CD8-positive, alpha-beta memory T cell (primary cell): ENCODE results near the gene NUBPL. TPM values are rescaled to one million over a fixed set of nuclear protein-coding genes. Genes with fewer than 3 reads are reported as not detected.

Experiments
- CTCF ChIA-PET: fragments of 350-600 bp; sonication (Branson Sonifier 250); formaldehyde crosslinking; loops from one replicate; lab custom pipeline; 2021; ENCODE audit warnings: antibody characterized with exemption; lab: Charles Lee
- POLR2A ChIA-PET: fragments of 350-600 bp; sonication (Branson Sonifier 250); formaldehyde crosslinking; loops from one replicate; lab custom pipeline; 2021; ENCODE audit warnings: antibody characterized with exemption; lab: Charles Lee
- DNase-seq, 5 donors: peaks; one replicate each; pipeline versions ENCODE4 v3.0.0 to v3.0.0-alpha.2; 2020 to 2022; ENCODE audit warnings: mixed read lengths in 1 of 5
- H3K27ac ChIP-seq: one replicate; pipeline ENCODE4 v1.7.0; 2013; ENCODE audit warnings: low read depth, mild to moderate bottlenecking, low read length, moderate library complexity
- H3K27me3 ChIP-seq: 2 replicates; pipeline ENCODE4 v1.7.0; 2013; ENCODE audit warnings: low read length, mild to moderate bottlenecking; ENCODE audit not compliant: insufficient read depth, poor library complexity, severe bottlenecking
- H3K36me3 ChIP-seq: 2 replicates; pipeline ENCODE4 v1.7.0; 2013; ENCODE audit warnings: mild to moderate bottlenecking, low read length, moderate library complexity; ENCODE audit not compliant: insufficient read depth
- H3K4me1 ChIP-seq: 2 replicates; pipeline ENCODE4 v1.7.0; 2013; ENCODE audit warnings: mild to moderate bottlenecking, low read length, moderate library complexity; ENCODE audit not compliant: insufficient read depth
- H3K4me3 ChIP-seq: 2 replicates; pipeline ENCODE4 v1.7.0; 2013; ENCODE audit warnings: mild to moderate bottlenecking, low read length
- H3K9me3 ChIP-seq: 2 replicates; pipeline ENCODE4 v1.7.0; 2013; ENCODE audit warnings: mild to moderate bottlenecking, low read length
- H3K27ac Mint-ChIP-seq, 8 donors: one replicate each; pipeline ENCODE4 v1.8.0; 2020 to 2021; ENCODE audit warnings: mixed read lengths in 8 of 8, mild to moderate bottlenecking in 6 of 8, inconsistent platforms in 3 of 8, moderate library complexity in 3 of 8
- H3K27me3 Mint-ChIP-seq, 2 donors: one replicate each; pipeline ENCODE4 v1.8.0; 2020 to 2021; ENCODE audit warnings: mixed read lengths in 2 of 2, mild to moderate bottlenecking in 1 of 2, moderate library complexity in 1 of 2
- H3K36me3 Mint-ChIP-seq, 3 donors: one replicate each; pipeline ENCODE4 v1.8.0; 2020 to 2021; ENCODE audit warnings: mixed read lengths in 3 of 3, inconsistent platforms in 1 of 3, mild to moderate bottlenecking in 1 of 3
- H3K4me1 Mint-ChIP-seq, 3 donors: one replicate each; pipeline ENCODE4 v1.8.0; 2020 to 2021; ENCODE audit warnings: mixed read lengths in 3 of 3, inconsistent platforms in 1 of 3, mild to moderate bottlenecking in 1 of 3
- H3K4me3 Mint-ChIP-seq, 7 donors: one replicate each; pipeline ENCODE4 v1.8.0; 2020 to 2021; ENCODE audit warnings: mixed read lengths in 7 of 7, mild to moderate bottlenecking in 6 of 7, moderate library complexity in 4 of 7, inconsistent platforms in 2 of 7
- H3K9me3 Mint-ChIP-seq, 5 donors: one replicate each; pipeline ENCODE4 v1.8.0; 2020 to 2022; ENCODE audit warnings: mixed read lengths in 5 of 5, mild to moderate bottlenecking in 3 of 5, moderate library complexity in 2 of 5, inconsistent platforms in 1 of 5
- polyA plus RNA-seq: library from polyadenylated mRNA; unstranded; fragments of 300-500 nt; fragmentation: Illumina TruSeq; gene quantifications from one replicate; pipeline ENCODE4 v1.2.3, GENCODE V29; 2021
- total RNA-seq, 2 experiments: library from RNA; stranded (reverse); gene quantifications; one replicate each; pipeline ENCODE4 v1.2.3, GENCODE V29; 2021

NUBPL gene
- total and polyA plus RNA-seq, 3 experiments from 2014 or later = 5.2 to 13.0 (median 10.9) TPM

- ChIA-PET POLR2A (no interaction called here), CTCF (no interaction called here)
- H3K36me3 ChIP-seq = no peaks in the 10 kb centered on the region
- Mint-ChIP-seq H3K4me3 (no peak overlapping the region), H3K27ac (no peak overlapping the region), H3K36me3 (peaks cover 0 to 30% (median 21%) of the 10 kb centered on the region in 3 donors), H3K9me3 (no peaks in the 10 kb centered on the region), H3K27me3 (no peaks in the 10 kb centered on the region), H3K4me1 (peaks cover 2 to 8% (median 4%) of the 10 kb centered on the region in 3 donors)
- H3K27me3 ChIP-seq = no peaks in the 10 kb centered on the region
- no peak overlapping the region for H3K4me3 ChIP-seq
- no peak for DNase-seq
- no peaks in the 10 kb centered on the region for H3K9me3 ChIP-seq
- no peaks in the 10 kb centered on the region for H3K4me1 ChIP-seq
- H3K27ac ChIP-seq = no peak overlapping the region
These were observed 17.7 kb downstream of the NUBPL start for GRCh38 chr14:31578792-31579501.

- H3K27ac Mint-ChIP-seq = peak overlapping the region in 1 of 8 donors; percentile 18
- H3K4me3 Mint-ChIP-seq = no peak overlapping the region
- H3K4me1 Mint-ChIP-seq = peaks cover 3 to 9% (median 4%) of the 10 kb centered on the region in 3 donors
- no peak for DNase-seq
- no peaks in the 10 kb centered on the region for H3K9me3 ChIP-seq
- no peaks in the 10 kb centered on the region for H3K27me3 ChIP-seq
- H3K4me3 ChIP-seq = no peak overlapping the region
- no peaks in the 10 kb centered on the region for H3K4me1 ChIP-seq
- H3K27me3 Mint-ChIP-seq = no peaks in the 10 kb centered on the region
- no peak overlapping the region for H3K27ac ChIP-seq
- no peaks in the 10 kb centered on the region for H3K36me3 ChIP-seq
- no peaks in the 10 kb centered on the region for H3K9me3 Mint-ChIP-seq
- peaks cover 1 to 31% (median 25%) of the 10 kb centered on the region in 3 donors for H3K36me3 Mint-ChIP-seq
- CTCF ChIA-PET = no interaction called here
- POLR2A ChIA-PET = no interaction called here
These were observed 19.0 kb downstream of the NUBPL start for GRCh38 chr14:31580234-31580633.

GRCh38 chr14:31582286-31582691 is 21.1 kb downstream of the NUBPL start:
- peaks cover 8 to 14% (median 9%) of the 10 kb centered on the region in 3 donors for H3K4me1 Mint-ChIP-seq
- no peak overlapping the region for H3K27ac Mint-ChIP-seq
- H3K9me3 Mint-ChIP-seq = no peaks in the 10 kb centered on the region
- H3K4me3 Mint-ChIP-seq = no peak overlapping the region
- H3K27me3 Mint-ChIP-seq = no peaks in the 10 kb centered on the region
- DNase-seq = no peak
- POLR2A ChIA-PET = no interaction called here
- peaks cover 6 to 24% (median 21%) of the 10 kb centered on the region in 3 donors for H3K36me3 Mint-ChIP-seq
- Histone ChIP-seq H3K9me3 (no peaks in the 10 kb centered on the region), H3K4me1 (no peaks in the 10 kb centered on the region), H3K4me3 (no peak overlapping the region), H3K36me3 (no peaks in the 10 kb centered on the region), H3K27ac (no peak overlapping the region), H3K27me3 (no peaks in the 10 kb centered on the region)
- CTCF ChIA-PET = no interaction called here

GRCh38 chr14:31582836-31583452 is 21.7 kb downstream of the NUBPL start:
- no peaks in the 10 kb centered on the region for H3K4me1 ChIP-seq
- no peak overlapping the region for H3K27ac ChIP-seq
- H3K27me3 Mint-ChIP-seq = no peaks in the 10 kb centered on the region
- H3K4me1 Mint-ChIP-seq = peaks cover 7 to 14% (median 8%) of the 10 kb centered on the region in 3 donors
- CTCF ChIA-PET = no interaction called here
- H3K27ac Mint-ChIP-seq = no peak overlapping the region
- DNase-seq = no peak
- H3K36me3 ChIP-seq = no peaks in the 10 kb centered on the region
- POLR2A ChIA-PET = no interaction called here
- no peaks in the 10 kb centered on the region for H3K27me3 ChIP-seq
- no peak overlapping the region for H3K4me3 ChIP-seq
- H3K9me3 Mint-ChIP-seq = no peaks in the 10 kb centered on the region
- H3K9me3 ChIP-seq = no peaks in the 10 kb centered on the region
- peaks cover 6 to 21% (median 17%) of the 10 kb centered on the region in 3 donors for H3K36me3 Mint-ChIP-seq
- H3K4me3 Mint-ChIP-seq = no peak overlapping the region

GRCh38 chr14:31590206-31590605 is 29.0 kb downstream of the NUBPL start:
- no peaks in the 10 kb centered on the region for H3K9me3 Mint-ChIP-seq
- H3K36me3 Mint-ChIP-seq = peaks cover 6 to 19% (median 12%) of the 10 kb centered on the region in 3 donors
- no peaks in the 10 kb centered on the region for H3K27me3 Mint-ChIP-seq
- H3K36me3 ChIP-seq = no peaks in the 10 kb centered on the region
- H3K4me1 Mint-ChIP-seq = peaks cover 5% of the 10 kb centered on the region in 3 donors
- CTCF ChIA-PET = no interaction called here
- no peak overlapping the region for H3K4me3 ChIP-seq
- no peaks in the 10 kb centered on the region for H3K9me3 ChIP-seq
- no peak overlapping the region for H3K27ac Mint-ChIP-seq
- POLR2A ChIA-PET = no interaction called here
- no peak overlapping the region for H3K4me3 Mint-ChIP-seq
- no peaks in the 10 kb centered on the region for H3K4me1 ChIP-seq
- no peak overlapping the region for H3K27ac ChIP-seq
- DNase-seq = no peak
- H3K27me3 ChIP-seq = no peaks in the 10 kb centered on the region

- Mint-ChIP-seq H3K27ac (no peak overlapping the region), H3K9me3 (no peaks in the 10 kb centered on the region), H3K4me1 (no peaks in the 10 kb centered on the region), H3K27me3 (no peaks in the 10 kb centered on the region), H3K4me3 (no peak overlapping the region), H3K36me3 (peaks cover 0 to 14% (median 8%) of the 10 kb centered on the region in 3 donors)
- H3K4me3 ChIP-seq = no peak overlapping the region
- no peaks in the 10 kb centered on the region for H3K9me3 ChIP-seq
- POLR2A ChIA-PET = no interaction called here
- CTCF ChIA-PET = no interaction called here
- no peaks in the 10 kb centered on the region for H3K4me1 ChIP-seq
- no peaks in the 10 kb centered on the region for H3K27me3 ChIP-seq
- H3K27ac ChIP-seq = no peak overlapping the region
- no peak for DNase-seq
- H3K36me3 ChIP-seq = no peaks in the 10 kb centered on the region
These were observed 30.9 kb downstream of the NUBPL start for GRCh38 chr14:31592122-31592521.

GRCh38 chr14:31592631-31593030 is 31.4 kb downstream of the NUBPL start:
- H3K27ac Mint-ChIP-seq = no peak overlapping the region
- no peak for DNase-seq
- no peaks in the 10 kb centered on the region for H3K4me1 Mint-ChIP-seq
- H3K9me3 ChIP-seq = no peaks in the 10 kb centered on the region
- no peaks in the 10 kb centered on the region for H3K27me3 Mint-ChIP-seq
- ChIA-PET POLR2A (no interaction called here), CTCF (no interaction called here)
- H3K36me3 Mint-ChIP-seq = peaks cover 0 to 14% (median 8%) of the 10 kb centered on the region in 3 donors
- H3K27ac ChIP-seq = no peak overlapping the region
- H3K27me3 ChIP-seq = no peaks in the 10 kb centered on the region
- no peak overlapping the region for H3K4me3 ChIP-seq
- no peaks in the 10 kb centered on the region for H3K4me1 ChIP-seq
- H3K36me3 ChIP-seq = no peaks in the 10 kb centered on the region
- H3K4me3 Mint-ChIP-seq = no peak overlapping the region
- no peaks in the 10 kb centered on the region for H3K9me3 Mint-ChIP-seq

GRCh38 chr14:31596342-31597095 is 35.3 kb downstream of the NUBPL start:
- H3K27ac Mint-ChIP-seq = peak overlapping the region in 3 of 8 donors; percentile 4 to 91 (median 6)
- no peaks in the 10 kb centered on the region for H3K27me3 Mint-ChIP-seq
- H3K9me3 ChIP-seq = no peaks in the 10 kb centered on the region
- POLR2A ChIA-PET = no interaction called here
- no peaks in the 10 kb centered on the region for H3K4me1 Mint-ChIP-seq
- peaks cover 0 to 13% (median 7%) of the 10 kb centered on the region in 5 donors for H3K9me3 Mint-ChIP-seq
- no peaks in the 10 kb centered on the region for H3K4me1 ChIP-seq
- H3K27me3 ChIP-seq = no peaks in the 10 kb centered on the region
- CTCF ChIA-PET = no interaction called here
- no peak overlapping the region for H3K27ac ChIP-seq
- H3K36me3 ChIP-seq = peaks cover 5% of the 10 kb centered on the region
- H3K4me3 ChIP-seq = no peak overlapping the region
- no peak overlapping the region for H3K4me3 Mint-ChIP-seq
- peaks cover 10 to 40% (median 22%) of the 10 kb centered on the region in 3 donors for H3K36me3 Mint-ChIP-seq
- no peak for DNase-seq
